Cerebellar nuclear complex (tissue), 1 donor: ENCODE data around the gene PDP2.

Experiments
- DNase-seq, 2 experiments: peaks; one replicate each; lab custom pipeline; 2025; lab: John Stamatoyannopoulos, UW

The PDP2 gene

DNA sequence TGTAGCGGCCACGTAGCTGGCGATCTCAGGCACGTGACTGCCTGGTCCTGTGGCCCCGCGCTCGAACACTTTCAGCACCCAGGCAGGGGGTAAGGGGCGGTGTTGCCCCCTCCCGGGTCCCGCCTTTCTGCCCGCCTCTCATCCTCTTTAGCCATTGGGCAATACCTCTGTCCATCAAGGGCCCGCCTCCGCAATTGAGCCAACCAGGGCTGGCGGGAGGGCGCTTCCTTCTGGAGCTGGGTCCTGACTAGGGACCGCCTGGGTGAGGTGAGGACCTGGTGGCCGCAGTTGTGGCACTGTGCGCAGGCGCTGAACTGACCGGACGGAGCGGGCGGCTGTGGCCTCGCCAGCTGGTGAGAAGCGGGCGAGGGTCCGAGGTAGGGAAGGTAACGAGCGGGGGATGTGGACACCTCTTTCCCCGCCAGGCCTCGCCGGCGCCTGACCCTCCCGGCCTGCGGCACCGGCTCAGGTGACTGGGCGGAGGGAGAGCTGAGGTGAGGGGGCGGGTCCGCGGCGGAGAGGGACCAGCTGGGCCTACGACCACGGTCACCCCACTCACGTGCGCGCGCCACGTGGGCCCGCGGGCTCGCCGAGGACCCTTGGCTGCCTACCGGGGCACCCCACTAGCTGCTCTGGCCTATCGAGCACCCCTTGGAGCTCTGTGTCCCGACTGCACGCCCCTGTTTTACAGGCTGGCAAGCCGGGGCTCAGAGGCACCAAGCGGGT, at the start of gene PDP2:
Gene PDP2 (plus strand): TSS at position 228 of the 726 bp plus-strand sequence. CDS start 3,770 bp downstream, outside the sequence.
- DNase-seq, result peak; percentile 93 to 96

DNA sequence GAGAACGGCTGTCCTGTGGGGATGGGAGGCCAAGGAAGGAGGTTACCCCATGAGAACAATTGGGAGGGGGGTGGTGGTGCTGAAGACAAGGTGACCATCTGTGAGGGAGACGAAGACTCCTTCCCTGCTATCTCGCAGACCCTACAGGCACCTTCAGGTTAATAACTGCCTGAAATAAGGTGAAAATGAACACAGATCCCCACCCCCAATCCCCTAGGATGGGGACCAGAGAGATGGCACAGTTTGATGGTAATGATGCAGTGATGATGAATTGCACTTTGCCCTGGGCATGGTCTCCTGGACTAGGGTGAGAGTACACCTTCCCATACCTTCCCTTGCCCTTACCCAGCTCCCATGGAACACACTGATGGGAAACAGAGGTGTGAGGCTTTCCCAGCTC, 48.1 kb upstream of the PDP2 start:
- no peak for DNase-seq

- DNase-seq, result no peak
Measured at GRCh38 chr16:66832661-66833305, 47.5 kb upstream of the PDP2 start.

DNA sequence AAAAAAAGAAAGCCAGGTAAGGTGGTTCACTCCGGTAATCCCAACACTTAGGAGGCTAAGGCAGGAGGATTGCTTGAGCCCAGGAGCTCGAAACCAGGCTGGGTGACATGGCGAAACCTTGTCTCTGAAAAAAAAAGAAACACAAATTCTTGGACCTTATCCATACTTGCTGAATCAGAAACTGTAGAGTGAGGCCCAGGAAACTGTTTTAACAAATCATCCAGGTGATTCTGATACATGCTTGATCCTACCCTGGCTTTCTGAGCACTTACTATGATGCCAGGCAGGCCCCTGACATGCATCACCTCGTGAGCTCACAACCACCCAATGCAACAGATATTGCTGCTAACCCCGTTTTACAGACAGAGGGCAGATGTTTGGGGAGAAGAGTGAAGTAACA, 45.6 kb upstream of the PDP2 start:
- no peak for DNase-seq

GRCh38 chr16:66840883-66841282, 39.4 kb upstream of the PDP2 start:
- no peak for DNase-seq

DNA sequence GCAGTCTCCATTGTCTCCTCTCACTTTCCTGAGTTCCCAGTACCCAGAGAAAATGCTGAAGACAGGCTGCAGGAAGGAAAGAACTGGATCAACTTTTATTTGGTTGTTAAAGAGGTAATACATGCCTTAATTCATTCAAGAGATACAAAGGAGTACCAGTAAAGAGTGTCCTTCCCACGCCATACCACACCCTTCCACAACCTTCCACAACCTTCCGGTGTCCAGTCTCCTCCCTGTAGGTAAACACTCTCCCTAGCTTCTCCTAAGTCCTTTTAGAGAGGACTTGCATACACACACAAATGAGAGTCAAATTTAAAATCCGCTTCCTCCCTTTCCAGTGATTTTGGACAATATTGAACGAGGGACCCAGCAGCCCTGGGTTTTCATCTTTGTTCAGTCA, 38.9 kb upstream of the PDP2 start:
- DNase-seq, result no peak

DNA sequence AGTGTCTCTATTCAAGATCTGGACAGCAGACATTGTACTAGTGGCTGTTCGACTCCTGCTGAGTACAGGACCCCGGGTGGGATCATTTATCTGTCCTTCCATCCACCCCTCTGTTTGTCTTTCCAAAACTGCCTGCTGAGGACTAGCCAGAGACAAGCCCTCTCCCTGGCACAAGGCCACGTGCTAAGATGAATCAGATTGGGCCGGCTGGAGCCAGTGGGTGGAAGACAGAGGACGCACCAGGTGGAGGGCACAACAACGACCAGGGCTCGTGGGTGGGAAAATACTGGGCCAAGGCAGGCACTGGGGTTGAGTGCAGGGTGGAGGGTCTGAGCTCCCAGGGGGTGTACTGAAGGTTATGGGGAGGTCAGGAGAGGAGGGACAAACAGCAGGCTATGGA, 37.5 kb upstream of the PDP2 start:
- no peak for DNase-seq

DNA sequence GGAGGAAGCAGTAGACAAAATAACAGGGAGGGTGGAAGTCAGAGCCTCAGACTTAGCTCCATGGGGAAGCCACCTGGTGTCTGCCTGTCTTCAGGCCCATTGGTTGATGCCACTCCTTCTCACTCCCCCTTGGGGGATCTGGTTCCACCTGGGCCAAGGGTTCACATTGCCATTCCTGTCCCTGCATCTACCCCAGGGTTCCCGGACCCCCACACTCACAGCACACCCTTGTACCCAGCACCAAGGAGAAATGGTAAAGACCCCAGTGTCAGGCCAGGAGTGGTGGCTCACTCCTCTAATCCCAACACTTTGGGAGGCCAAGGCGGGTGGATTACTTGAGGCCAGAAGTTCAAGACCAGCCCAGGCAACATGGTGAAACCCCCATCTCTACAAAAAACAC, 37.1 kb upstream of the PDP2 start:
- no peak for DNase-seq

DNA sequence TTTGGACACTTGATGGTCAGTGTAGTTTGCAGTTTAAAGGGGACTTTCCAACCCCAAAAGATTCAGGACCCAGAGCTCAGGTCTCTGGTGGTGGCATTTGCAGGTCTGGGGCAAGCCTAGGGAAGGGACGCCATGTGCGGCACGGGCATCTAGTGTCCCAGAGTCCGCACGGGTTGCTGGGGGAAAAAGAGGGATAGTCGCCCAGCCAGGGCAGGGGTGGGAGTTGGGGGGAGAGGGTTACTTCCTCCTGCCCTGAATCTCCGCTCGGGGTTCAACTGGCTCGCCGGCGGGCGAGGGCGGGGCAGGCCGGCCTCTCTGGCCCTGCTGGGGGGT, 36.3 kb upstream of the PDP2 start:
- no peak for DNase-seq

DNA sequence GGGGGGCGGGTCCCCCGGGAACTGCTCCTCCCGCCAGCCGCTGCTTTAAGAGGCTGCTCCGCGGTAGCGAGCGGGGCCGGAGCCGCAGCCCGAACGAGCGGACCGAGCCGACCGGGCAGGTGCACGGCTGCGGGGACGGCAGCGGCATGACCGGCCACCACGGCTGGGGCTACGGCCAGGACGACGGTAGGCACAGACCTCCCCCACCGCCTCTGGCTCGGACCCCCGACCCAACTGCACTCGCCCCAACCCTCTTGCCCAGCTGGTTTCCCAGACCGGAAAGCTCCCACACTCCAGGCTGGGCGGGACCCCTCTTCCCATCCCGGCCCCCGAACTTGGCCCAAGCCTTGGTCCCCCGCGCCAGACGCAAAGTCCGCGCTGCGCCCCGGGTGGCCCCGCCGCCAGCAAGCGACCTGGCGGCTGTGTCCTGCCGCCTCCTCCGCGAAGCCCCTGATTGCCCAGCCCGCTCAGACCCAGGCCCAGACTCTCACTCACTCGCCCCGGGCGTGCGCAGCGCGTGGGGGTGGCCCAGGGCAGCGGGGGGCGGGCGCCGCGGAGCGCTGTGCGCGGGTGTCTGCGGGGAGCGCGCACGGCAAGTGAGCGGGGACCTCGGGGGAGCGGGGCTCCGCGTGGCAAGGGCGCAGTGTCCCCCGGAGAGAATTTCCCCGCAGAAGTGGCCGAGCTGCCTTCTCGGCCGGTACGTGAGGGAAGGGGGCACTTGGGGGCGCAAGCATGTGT, 35.8 kb upstream of the PDP2 start, which contains the start of gene CA7:
Gene CA7 (plus strand): TSS at position 73 of the 738 bp plus-strand sequence. CDS start 74 bp downstream, at position 147.
- DNase-seq, result no peak

- DNase-seq, result no peak
Measured at GRCh38 chr16:66845080-66845410, 35.3 kb upstream of the PDP2 start.

- DNase-seq, result no peak
Measured at GRCh38 chr16:66845791-66846221, 34.5 kb upstream of the PDP2 start.

DNA sequence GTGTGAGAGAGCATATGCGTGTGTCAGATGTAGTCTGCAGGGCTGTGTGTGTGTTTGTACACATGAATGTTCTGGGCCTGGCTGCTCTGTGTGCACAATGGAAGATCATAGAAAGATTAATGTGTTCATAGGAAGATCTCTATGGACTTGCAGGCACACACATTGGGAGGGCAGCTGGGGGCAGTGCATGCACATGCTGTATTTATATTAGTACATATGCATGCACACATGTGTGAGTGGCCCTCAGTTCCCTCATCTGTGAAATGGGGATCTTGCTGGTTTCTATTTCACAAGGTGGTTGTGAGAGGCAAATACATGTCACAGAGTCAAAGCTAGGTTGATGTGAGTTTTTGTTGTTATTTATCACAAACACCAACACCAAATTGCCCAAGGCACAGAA, 34.0 kb upstream of the PDP2 start:
- no peak for DNase-seq

- no peak for DNase-seq
Measured at GRCh38 chr16:66846831-66847230, 33.5 kb upstream of the PDP2 start.

DNA sequence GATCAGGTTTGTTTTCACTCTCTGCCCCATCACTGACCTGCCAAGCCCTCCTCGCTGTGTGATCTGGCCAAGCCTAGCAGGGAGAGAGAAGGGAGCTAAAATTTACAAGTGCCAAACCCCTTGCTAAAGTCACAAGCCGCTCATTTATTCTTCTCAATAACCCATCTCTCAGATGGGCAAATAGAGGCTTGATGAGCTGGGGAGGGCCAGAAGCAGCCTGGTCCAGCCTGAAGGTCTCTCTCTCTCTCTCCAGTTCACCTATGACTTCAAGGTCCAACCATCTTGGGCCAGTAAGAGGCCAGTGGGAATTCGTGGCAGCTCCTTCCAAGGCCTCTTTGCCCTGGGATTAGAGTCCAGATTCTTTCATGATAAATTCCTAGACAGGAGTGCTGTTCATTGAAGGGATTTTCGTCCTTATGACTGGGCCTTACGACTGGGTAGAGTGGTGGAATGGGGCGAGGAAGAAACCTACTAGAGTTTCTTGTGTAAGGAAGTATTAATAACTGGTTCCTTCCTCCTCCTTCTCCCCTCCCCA, 32.7 kb upstream of the PDP2 start:
- DNase-seq, result no peak

- DNase-seq, result no peak
Measured at GRCh38 chr16:66848172-66848571, 32.1 kb upstream of the PDP2 start.

- no peak for DNase-seq
Measured at GRCh38 chr16:66849021-66849420, 31.3 kb upstream of the PDP2 start.

DNA sequence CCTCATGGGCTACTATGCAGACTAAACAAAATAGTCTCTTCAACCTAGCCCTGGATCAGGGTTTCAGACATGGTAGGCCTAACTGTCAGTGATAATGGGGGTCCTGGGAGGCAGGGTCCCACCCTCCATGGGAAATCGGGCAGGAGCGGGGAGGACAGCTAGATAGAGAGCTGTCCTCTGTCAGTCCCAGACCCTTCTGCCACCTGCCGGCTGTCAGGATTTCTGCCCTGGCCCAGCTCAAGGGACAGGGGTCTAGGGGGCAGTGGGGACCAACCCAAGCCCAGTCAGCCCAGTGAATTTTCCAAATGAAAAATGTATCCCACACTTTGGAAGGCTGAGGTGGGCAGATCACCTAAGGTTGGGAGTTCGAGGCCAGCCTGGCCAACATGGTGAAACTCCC, 30.8 kb upstream of the PDP2 start:
- no peak for DNase-seq

DNA sequence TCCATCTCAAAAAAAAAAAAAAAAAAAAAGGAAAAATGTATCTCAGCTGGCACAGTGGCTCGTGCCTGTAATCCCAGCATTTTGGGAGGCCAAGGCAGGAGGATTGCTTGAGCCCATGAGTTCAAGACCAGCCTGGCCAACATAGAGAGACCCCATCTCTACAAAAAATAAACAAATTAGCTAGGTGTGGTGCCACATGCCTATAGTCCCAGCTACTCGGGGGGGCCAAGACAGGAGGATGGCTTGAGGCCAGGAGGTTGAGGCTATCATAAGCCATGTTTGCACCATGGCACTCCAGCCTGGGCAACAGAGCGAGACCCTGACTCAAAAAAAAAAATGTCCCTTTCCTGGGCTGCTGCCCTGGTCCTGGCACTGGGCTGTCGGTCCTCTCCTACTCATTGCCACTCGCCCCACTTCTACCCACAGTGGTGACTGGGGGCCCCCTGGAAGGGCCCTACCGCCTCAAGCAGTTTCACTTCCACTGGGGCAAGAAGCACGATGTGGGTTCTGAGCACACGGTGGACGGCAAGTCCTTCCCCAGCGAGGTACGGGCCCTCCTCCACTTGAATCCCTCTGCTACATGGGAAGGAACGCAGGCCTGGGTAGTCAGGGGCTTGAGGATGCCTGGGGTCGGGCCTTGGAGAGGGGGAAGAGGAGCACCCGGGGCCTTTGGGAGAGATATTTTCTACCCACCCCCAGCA, 30.1 kb upstream of the PDP2 start:
- DNase-seq, result no peak

DNA sequence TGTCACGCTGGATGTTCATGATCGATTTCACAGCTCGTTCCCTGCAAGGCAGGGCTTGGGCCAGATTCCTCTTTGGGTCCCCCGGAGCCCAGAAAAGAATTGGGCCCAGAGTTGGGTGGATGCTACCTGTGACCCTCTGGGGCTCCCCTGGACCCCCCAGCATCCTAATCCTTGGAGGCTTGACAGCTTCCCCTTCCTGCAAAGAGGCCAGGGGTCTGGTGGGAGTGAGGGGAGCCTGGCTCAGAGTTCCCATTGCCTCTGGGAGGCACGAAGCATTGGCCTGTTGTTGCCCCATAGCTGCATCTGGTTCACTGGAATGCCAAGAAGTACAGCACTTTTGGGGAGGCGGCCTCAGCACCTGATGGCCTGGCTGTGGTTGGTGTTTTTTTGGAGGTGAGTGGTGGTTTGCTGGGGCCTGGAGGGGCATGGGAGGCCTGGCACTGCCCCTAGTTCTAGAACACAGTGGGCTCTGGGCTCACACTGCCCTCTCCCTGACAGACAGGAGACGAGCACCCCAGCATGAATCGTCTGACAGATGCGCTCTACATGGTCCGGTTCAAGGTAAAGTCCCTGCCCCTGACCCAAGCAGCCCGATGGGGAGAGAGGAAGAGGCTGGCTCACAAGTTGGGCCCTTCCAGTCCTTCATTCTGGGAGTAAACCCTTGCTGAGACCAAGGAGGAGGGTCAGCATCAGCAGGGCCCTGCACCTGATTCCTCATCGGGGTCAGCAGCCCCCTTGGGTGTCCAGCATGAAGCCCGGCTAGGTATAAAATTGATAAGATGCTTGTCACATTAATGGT, 28.9 kb upstream of the PDP2 start:
- DNase-seq, result no peak
